Activated naive CD8-positive, alpha-beta T cell treated with anti-CD3 and anti-CD28 coated beads, Interleukin-2, amount 10 ng/mL, durations not matched to agents 7 days and 5 days (primary cell): ENCODE measurements around the gene MIB1. TPM values are rescaled to one million over a fixed set of nuclear protein-coding genes. Genes with fewer than 3 reads are reported as not detected.

Source experiments
- ATAC-seq: fragments of 150-1000 bp; cut with Tn5 transposase; one replicate; pipeline ENCODE4 v1.10.0; 2021; ENCODE audit warnings: low read depth, moderate library complexity
- POLR2A ChIA-PET: fragments of 350-600 bp; sonication (Branson Sonifier 250); formaldehyde crosslinking; loops from one replicate; lab custom pipeline; 2021; ENCODE audit warnings: antibody characterized with exemption; lab: Charles Lee
- DNase-seq: peaks from one replicate; pipeline ENCODE4 v3.0.0; 2021
- H3K27ac Mint-ChIP-seq: one replicate; pipeline ENCODE4 v1.8.0; 2022; ENCODE audit warnings: mild to moderate bottlenecking, mixed read lengths
- H3K27me3 Mint-ChIP-seq: one replicate; pipeline ENCODE4 v1.8.0; 2022; ENCODE audit warnings: mild to moderate bottlenecking, moderate library complexity, mixed read lengths
- H3K36me3 Mint-ChIP-seq: one replicate; pipeline ENCODE4 v1.8.0; 2021; ENCODE audit warnings: mild to moderate bottlenecking, mixed read lengths
- H3K4me1 Mint-ChIP-seq: one replicate; pipeline ENCODE4 v1.8.0; 2021; ENCODE audit warnings: mixed read lengths
- H3K4me3 Mint-ChIP-seq: one replicate; pipeline ENCODE4 v1.8.0; 2022; ENCODE audit warnings: mild to moderate bottlenecking, moderate library complexity, mixed read lengths
- H3K9me3 Mint-ChIP-seq: one replicate; pipeline ENCODE4 v1.8.0; 2021; ENCODE audit warnings: mixed read lengths
- total RNA-seq, 2 experiments: library from RNA; stranded (reverse); gene quantifications; one replicate each; pipeline ENCODE4 v1.2.3, GENCODE V29; 2021

Gene MIB1
- total RNA-seq, 2 experiments from 2014 or later: 34.4 to 40.8 TPM

DNA sequence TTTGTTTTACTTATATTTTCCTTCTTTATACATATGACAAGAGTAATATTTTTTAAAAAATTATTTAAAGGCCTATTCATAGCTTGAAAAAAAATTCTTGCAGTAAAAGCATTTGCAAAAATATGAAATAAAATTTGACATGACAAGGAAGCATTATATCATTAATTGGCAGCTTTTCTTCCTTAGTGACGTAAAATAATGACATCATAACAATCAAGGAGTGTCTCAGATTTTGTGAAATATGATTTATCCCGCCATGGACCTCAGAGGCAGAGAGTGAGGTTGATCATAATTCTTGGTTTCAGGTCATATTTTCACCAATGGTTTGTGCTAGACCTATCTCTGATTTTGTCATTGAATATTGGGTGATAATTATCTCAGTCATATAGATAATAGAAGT lies 176.0 kb downstream of the MIB1 start:
- Mint-ChIP-seq H3K4me1 (no peaks in the 10 kb centered on the region), H3K27me3 (peaks cover 3% of the 10 kb centered on the region), H3K4me3 (no peak overlapping the region), H3K9me3 (peaks cover 5% of the 10 kb centered on the region), H3K36me3 (no peaks in the 10 kb centered on the region), H3K27ac (no peak overlapping the region)
- no peak for ATAC-seq
- DNase-seq: no peak
- POLR2A ChIA-PET: no interaction called here

GRCh38 chr18:21918693-21919092 lies 178.1 kb downstream of the MIB1 start:
- no peak overlapping the region for H3K27ac Mint-ChIP-seq
- no peak overlapping the region for H3K4me3 Mint-ChIP-seq

More at GRCh38 chr18:21918693-21919092, 178.1 kb downstream of the MIB1 start:
- peaks cover 7% of the 10 kb centered on the region for H3K27me3 Mint-ChIP-seq
- POLR2A ChIA-PET: no interaction called here
- peaks cover 5% of the 10 kb centered on the region for H3K9me3 Mint-ChIP-seq
- no peaks in the 10 kb centered on the region for H3K36me3 Mint-ChIP-seq
- no peaks in the 10 kb centered on the region for H3K4me1 Mint-ChIP-seq
- ATAC-seq (no peak), DNase-seq (no peak)

Other genes with a start within 250 kb of the MIB1 start
- gene ESCO1, start 140.1 kb upstream of the MIB1 start, total RNA-seq: 10 to 100 TPM; 24.3 to 26.1 TPM
- 10 to 100 TPM; 74.6 to 75.1 TPM for gene SNRPD1, start 128.5 kb upstream of the MIB1 start, total RNA-seq
- gene ABHD3, start 36.0 kb upstream of the MIB1 start, total RNA-seq: 10 to 100 TPM; 50.7 to 52.8 TPM